Neural cell (in vitro differentiated cells): ENCODE results near the gene ARF1. TPM values are rescaled to one million over a fixed set of nuclear protein-coding genes. Genes with fewer than 3 reads are reported as not detected.

ENCODE experiments used
- H2AFZ ChIP-seq: fragments of 200-600, 300-800 bp; sonication (generic), shearing (Covaris generic); 2 replicates; pipeline ENCODE4 v1.6.0; 2014; ENCODE audit warnings: low read depth, mild to moderate bottlenecking, antibody characterized with exemption, low read length, moderate library complexity
- H3F3A ChIP-seq: fragments of 200-600 bp; shearing (Covaris generic); 2 replicates; pipeline ENCODE4 v1.6.1; 2016; ENCODE audit warnings: mild to moderate bottlenecking, moderate library complexity, mixed read lengths, antibody characterized with exemption, low read length; ENCODE audit not compliant: insufficient read depth, poor library complexity, severe bottlenecking
- H3K27ac ChIP-seq: fragments of 200-600, 300-800 bp; sonication (generic), shearing (Covaris generic); 2 replicates; pipeline ENCODE4 v1.5.1; 2014; ENCODE audit warnings: mild to moderate bottlenecking, low read length, moderate library complexity
- H3K27me3 ChIP-seq: fragments of 300-800, 200-600 bp; sonication (generic), shearing (Covaris generic); 2 replicates; pipeline ENCODE4 v1.6.0; 2014; ENCODE audit warnings: mild to moderate bottlenecking, low read depth, low read length, moderate library complexity; ENCODE audit not compliant: insufficient read depth
- H3K36me3 ChIP-seq: fragments of 300-800, 200-600 bp; sonication (generic), shearing (Covaris generic); 2 replicates; pipeline ENCODE4 v1.5.1; 2014; ENCODE audit warnings: mild to moderate bottlenecking, antibody characterized with exemption, low read length, moderate library complexity; ENCODE audit not compliant: insufficient read depth
- H3K4me2 ChIP-seq: fragments of 300-800, 200-600 bp; sonication (generic), shearing (Covaris generic); 2 replicates; pipeline ENCODE4 v1.6.0; 2014; ENCODE audit warnings: mild to moderate bottlenecking, low read length
- H3K4me3 ChIP-seq: fragments of 300-800, 200-600 bp; sonication (generic), shearing (Covaris generic); 2 replicates; pipeline ENCODE4 v1.5.1; 2014; ENCODE audit warnings: mild to moderate bottlenecking, low read length, moderate library complexity
- H3K79me2 ChIP-seq: fragments of 200-600 bp; shearing (Covaris generic); replicated peaks from 2 replicates; pipeline ENCODE4 v1.6.0; 2014; ENCODE audit warnings: mild to moderate bottlenecking, low read length, moderate library complexity; ENCODE audit not compliant: insufficient read depth
- H3K9ac ChIP-seq: fragments of 300-800, 200-600 bp; sonication (generic), shearing (Covaris generic); 2 replicates; pipeline ENCODE4 v1.6.1; 2016; ENCODE audit warnings: mild to moderate bottlenecking, low read length, mixed read lengths
- H3K9me2 ChIP-seq: fragments of 200-600 bp; shearing (Covaris generic); 2 replicates; pipeline ENCODE4 v1.6.1; 2016; ENCODE audit warnings: mild to moderate bottlenecking, low read length, mixed read lengths; ENCODE audit not compliant: insufficient read depth
- H3K9me3 ChIP-seq: fragments of 200-600, 300-800 bp; sonication (generic), shearing (Covaris generic); 2 replicates; pipeline ENCODE4 v1.6.1; 2016; ENCODE audit warnings: mild to moderate bottlenecking, mixed run types, low read length, moderate library complexity, mixed read lengths
- H4K20me1 ChIP-seq: fragments of 200-600 bp; shearing (Covaris generic); 2 replicates; pipeline ENCODE4 v1.6.1; 2016; ENCODE audit warnings: mild to moderate bottlenecking, mixed run types; ENCODE audit not compliant: insufficient read depth
- EP300 ChIP-seq: fragments of 450-650 bp; conservative IDR thresholded peaks from 2 replicates; pipeline ENCODE4 v1.6.1; 2014; ENCODE audit warnings: antibody characterized with exemption, mild to moderate bottlenecking, moderate library complexity; ENCODE audit not compliant: poor library complexity, severe bottlenecking
- EZH2 ChIP-seq: fragments of 200-600, 300-800 bp; shearing (Covaris generic), sonication (generic); IDR thresholded peaks from 2 replicates; pipeline ENCODE4 v1.6.1; 2014; ENCODE audit warnings: antibody characterized with exemption, low read length, borderline replicate concordance, mild to moderate bottlenecking; ENCODE audit not compliant: insufficient read depth, poor library complexity, severe bottlenecking
- MXI1 ChIP-seq: fragments of 450-650 bp; conservative IDR thresholded peaks from 2 replicates; pipeline ENCODE4 v1.6.1; 2014; ENCODE audit warnings: antibody characterized with exemption, mild to moderate bottlenecking; ENCODE audit not compliant: poor library complexity, severe bottlenecking
- POLR2AphosphoS5 ChIP-seq: IDR thresholded peaks from 2 replicates; pipeline ENCODE4 v1.6.1; 2012
- RAD21 ChIP-seq: fragments of 450-650 bp; conservative IDR thresholded peaks from 2 replicates; pipeline ENCODE4 v1.6.1; 2014; ENCODE audit warnings: antibody characterized with exemption, mild to moderate bottlenecking, moderate library complexity
- SMC3 ChIP-seq: fragments of 450-650 bp; conservative IDR thresholded peaks from 2 replicates; pipeline ENCODE4 v1.6.1; 2014; ENCODE audit warnings: antibody characterized with exemption, mild to moderate bottlenecking, moderate library complexity; ENCODE audit not compliant: poor library complexity
- TAF1 ChIP-seq: IDR thresholded peaks from 2 replicates; pipeline ENCODE4 v1.6.1; 2012; ENCODE audit warnings: low read depth
- polyA plus RNA-seq: library from polyadenylated mRNA; depleted of rRNA; stranded (reverse); fragments of >200 nt; gene quantifications from 2 replicates; pipeline ENCODE4 v1.2.3, GENCODE V29; 2014
- TF ChIP-seq, protein P1 (sequence below): fragments of 450-650 bp; IDR thresholded peaks from 2 replicates; pipeline ENCODE4 v1.5.1; 2014; ENCODE audit warnings: antibody characterized with exemption, mild to moderate bottlenecking, moderate library complexity; ENCODE audit not compliant: poor library complexity, severe bottlenecking
- TF ChIP-seq, protein P2 (sequence below): IDR thresholded peaks from 2 replicates; pipeline ENCODE4 v1.6.1; 2012; ENCODE audit warnings: borderline replicate concordance

ARF1 gene
- polyA plus RNA-seq, 1 donor from 2014 or later, result 168 TPM

DNA sequence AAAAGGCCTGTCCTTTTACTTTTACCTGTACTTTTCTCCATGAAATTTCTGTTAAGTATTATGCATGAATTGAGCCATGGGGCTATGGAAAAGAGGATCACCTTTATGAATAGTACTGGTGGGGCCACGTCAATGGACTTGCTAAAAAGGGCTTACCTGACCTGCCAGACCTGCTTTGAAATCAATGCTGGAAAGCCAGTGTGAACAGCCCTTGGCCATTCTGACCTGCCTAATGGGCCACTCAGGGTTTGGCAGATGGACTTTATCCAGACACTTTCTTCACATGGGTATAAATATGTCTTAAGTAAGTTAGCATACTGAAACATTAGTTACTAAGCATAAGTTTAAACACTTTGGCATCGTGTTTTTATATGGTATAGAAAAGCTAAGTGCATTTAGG, 49.3 kb downstream of the ARF1 start:
- Histone ChIP-seq H2AFZ (no peak overlapping the region), H4K20me1 (no peaks in the 10 kb centered on the region), H3K4me3 (no peak overlapping the region), H3K27ac (no peak overlapping the region), H3K9me3 (no peaks in the 10 kb centered on the region), H3K27me3 (peaks cover 15% of the 10 kb centered on the region), H3K9me2 (no peaks in the 10 kb centered on the region), H3F3A (no peaks in the 10 kb centered on the region), H3K4me2 (no peak overlapping the region), H3K36me3 (no peaks in the 10 kb centered on the region), H3K79me2 (no peaks in the 10 kb centered on the region), H3K9ac (no peak overlapping the region)
- TF ChIP-seq RAD21, result no peak
- no peak for TF ChIP-seq SMC3
- TF ChIP-seq EP300, result no peak

DNA sequence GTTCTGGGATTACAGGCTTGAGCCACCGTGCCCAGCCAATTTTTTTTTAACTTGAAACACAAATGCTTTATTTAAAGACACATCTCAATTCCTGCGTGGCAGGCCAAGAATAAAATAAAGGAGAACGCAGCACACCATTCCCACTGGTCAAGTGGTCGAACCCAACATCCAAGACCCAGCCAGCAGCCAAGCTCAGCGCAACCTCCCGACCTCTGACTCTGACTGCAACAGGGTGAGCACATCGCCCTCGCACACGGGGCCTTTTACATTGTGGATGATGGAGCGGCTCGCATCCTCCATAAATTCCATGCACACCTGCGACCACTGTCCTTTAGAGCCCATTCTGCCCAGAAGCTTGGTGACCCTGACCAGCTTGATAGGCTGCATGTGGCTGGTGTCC, 52.1 kb downstream of the ARF1 start:
- peaks cover 25% of the 10 kb centered on the region for H3K27me3 ChIP-seq

More for the DNA sequence above, 52.1 kb downstream of the ARF1 start:
- Histone ChIP-seq H3K27ac (no peak overlapping the region), H3K9me2 (no peaks in the 10 kb centered on the region), H3K9me3 (no peaks in the 10 kb centered on the region), H3K4me2 (no peak overlapping the region), H2AFZ (no peak overlapping the region), H4K20me1 (no peaks in the 10 kb centered on the region), H3K9ac (no peak overlapping the region), H3K79me2 (no peaks in the 10 kb centered on the region), H3K36me3 (no peaks in the 10 kb centered on the region), H3K4me3 (no peak overlapping the region), H3F3A (no peaks in the 10 kb centered on the region)
- TF ChIP-seq POLR2AphosphoS5 (no peak), TAF1 (no peak), EZH2 (no peak), MXI1 (no peak), SMC3 (no peak)
- TF ChIP-seq, protein P1, sequence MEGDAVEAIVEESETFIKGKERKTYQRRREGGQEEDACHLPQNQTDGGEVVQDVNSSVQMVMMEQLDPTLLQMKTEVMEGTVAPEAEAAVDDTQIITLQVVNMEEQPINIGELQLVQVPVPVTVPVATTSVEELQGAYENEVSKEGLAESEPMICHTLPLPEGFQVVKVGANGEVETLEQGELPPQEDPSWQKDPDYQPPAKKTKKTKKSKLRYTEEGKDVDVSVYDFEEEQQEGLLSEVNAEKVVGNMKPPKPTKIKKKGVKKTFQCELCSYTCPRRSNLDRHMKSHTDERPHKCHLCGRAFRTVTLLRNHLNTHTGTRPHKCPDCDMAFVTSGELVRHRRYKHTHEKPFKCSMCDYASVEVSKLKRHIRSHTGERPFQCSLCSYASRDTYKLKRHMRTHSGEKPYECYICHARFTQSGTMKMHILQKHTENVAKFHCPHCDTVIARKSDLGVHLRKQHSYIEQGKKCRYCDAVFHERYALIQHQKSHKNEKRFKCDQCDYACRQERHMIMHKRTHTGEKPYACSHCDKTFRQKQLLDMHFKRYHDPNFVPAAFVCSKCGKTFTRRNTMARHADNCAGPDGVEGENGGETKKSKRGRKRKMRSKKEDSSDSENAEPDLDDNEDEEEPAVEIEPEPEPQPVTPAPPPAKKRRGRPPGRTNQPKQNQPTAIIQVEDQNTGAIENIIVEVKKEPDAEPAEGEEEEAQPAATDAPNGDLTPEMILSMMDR, result no peak
- TF ChIP-seq, protein P2, sequence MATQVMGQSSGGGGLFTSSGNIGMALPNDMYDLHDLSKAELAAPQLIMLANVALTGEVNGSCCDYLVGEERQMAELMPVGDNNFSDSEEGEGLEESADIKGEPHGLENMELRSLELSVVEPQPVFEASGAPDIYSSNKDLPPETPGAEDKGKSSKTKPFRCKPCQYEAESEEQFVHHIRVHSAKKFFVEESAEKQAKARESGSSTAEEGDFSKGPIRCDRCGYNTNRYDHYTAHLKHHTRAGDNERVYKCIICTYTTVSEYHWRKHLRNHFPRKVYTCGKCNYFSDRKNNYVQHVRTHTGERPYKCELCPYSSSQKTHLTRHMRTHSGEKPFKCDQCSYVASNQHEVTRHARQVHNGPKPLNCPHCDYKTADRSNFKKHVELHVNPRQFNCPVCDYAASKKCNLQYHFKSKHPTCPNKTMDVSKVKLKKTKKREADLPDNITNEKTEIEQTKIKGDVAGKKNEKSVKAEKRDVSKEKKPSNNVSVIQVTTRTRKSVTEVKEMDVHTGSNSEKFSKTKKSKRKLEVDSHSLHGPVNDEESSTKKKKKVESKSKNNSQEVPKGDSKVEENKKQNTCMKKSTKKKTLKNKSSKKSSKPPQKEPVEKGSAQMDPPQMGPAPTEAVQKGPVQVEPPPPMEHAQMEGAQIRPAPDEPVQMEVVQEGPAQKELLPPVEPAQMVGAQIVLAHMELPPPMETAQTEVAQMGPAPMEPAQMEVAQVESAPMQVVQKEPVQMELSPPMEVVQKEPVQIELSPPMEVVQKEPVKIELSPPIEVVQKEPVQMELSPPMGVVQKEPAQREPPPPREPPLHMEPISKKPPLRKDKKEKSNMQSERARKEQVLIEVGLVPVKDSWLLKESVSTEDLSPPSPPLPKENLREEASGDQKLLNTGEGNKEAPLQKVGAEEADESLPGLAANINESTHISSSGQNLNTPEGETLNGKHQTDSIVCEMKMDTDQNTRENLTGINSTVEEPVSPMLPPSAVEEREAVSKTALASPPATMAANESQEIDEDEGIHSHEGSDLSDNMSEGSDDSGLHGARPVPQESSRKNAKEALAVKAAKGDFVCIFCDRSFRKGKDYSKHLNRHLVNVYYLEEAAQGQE, result no peak
